MM.1S (cell line): ENCODE data around the gene FBXL7.

Experiments
- DNase-seq: peaks from one replicate; pipeline ENCODE4 v3.0.0-alpha.2; 2015
- H2AFZ ChIP-seq: fragments of 300-600 bp; sonication (generic); 2 replicates; pipeline ENCODE4 v1.6.0; 2016; ENCODE audit warnings: antibody characterized with exemption, low read length
- H3F3A ChIP-seq: fragments of 300-600 bp; sonication (generic); 2 replicates; pipeline ENCODE4 v1.6.1; 2016; ENCODE audit warnings: mild to moderate bottlenecking, antibody characterized with exemption, low read length, moderate library complexity, mixed read lengths; ENCODE audit not compliant: insufficient read depth
- H3K27ac ChIP-seq: fragments of 300-600 bp; sonication (generic); 2 replicates; pipeline ENCODE4 v1.5.1; 2016; ENCODE audit warnings: mild to moderate bottlenecking, low read length
- H3K27me3 ChIP-seq: fragments of 300-600 bp; sonication (generic); replicated peaks from 2 replicates; pipeline ENCODE4 v1.6.0; 2016; ENCODE audit warnings: low read length; ENCODE audit not compliant: insufficient read depth
- H3K36me3 ChIP-seq: fragments of 300-600 bp; sonication (generic); replicated peaks from 2 replicates; pipeline ENCODE4 v1.6.1; 2016; ENCODE audit warnings: mild to moderate bottlenecking, low read length, mixed read lengths; ENCODE audit not compliant: insufficient read depth
- H3K4me1 ChIP-seq: fragments of 300-600 bp; sonication (generic); 2 replicates; pipeline ENCODE4 v1.6.1; 2016; ENCODE audit warnings: low read length, mixed read lengths
- H3K4me2 ChIP-seq: fragments of 300-600 bp; sonication (generic); 2 replicates; pipeline ENCODE4 v1.6.0; 2016; ENCODE audit warnings: low read depth, low read length
- H3K4me3 ChIP-seq: fragments of 300-600 bp; sonication (generic); 2 replicates; pipeline ENCODE4 v1.5.1; 2016; ENCODE audit warnings: low read length, mixed read lengths
- H3K79me2 ChIP-seq: fragments of 300-600 bp; sonication (generic); 2 replicates; pipeline ENCODE4 v1.6.1; 2016; ENCODE audit warnings: mixed run types, low read length, mixed read lengths
- H3K9ac ChIP-seq: fragments of 300-600 bp; sonication (generic); 2 replicates; pipeline ENCODE4 v1.6.1; 2016; ENCODE audit warnings: low read length, mixed read lengths
- H3K9me2 ChIP-seq: fragments of 300-600 bp; sonication (generic); replicated peaks from 2 replicates; pipeline ENCODE4 v1.6.1; 2016; ENCODE audit warnings: mild to moderate bottlenecking, low read length, mixed read lengths; ENCODE audit not compliant: insufficient read depth
- H3K9me3 ChIP-seq: fragments of 300-600 bp; sonication (generic); replicated peaks from 2 replicates; pipeline ENCODE4 v1.6.1; 2016; ENCODE audit warnings: mild to moderate bottlenecking, low read length, mixed read lengths; ENCODE audit not compliant: insufficient read depth
- H4K20me1 ChIP-seq: fragments of 300-600 bp; sonication (generic); 2 replicates; pipeline ENCODE4 v1.6.1; 2016; ENCODE audit warnings: mild to moderate bottlenecking, low read length, moderate library complexity, mixed read lengths; ENCODE audit not compliant: insufficient read depth
- CTCF ChIP-seq: fragments of 300-600 bp; sonication (generic); IDR thresholded peaks from 2 replicates; pipeline ENCODE4 v1.5.1; 2016; ENCODE audit warnings: antibody characterized with exemption, low read length, mixed read lengths
- EZH2 ChIP-seq: fragments of 300-600 bp; sonication (generic); optimal IDR thresholded peaks from 2 replicates; pipeline ENCODE3; 2017; ENCODE audit warnings: low read depth, mild to moderate bottlenecking, antibody characterized with exemption, low read length, mixed read lengths
- EZH2phosphoT487 ChIP-seq: fragments of 300-600 bp; sonication (generic); IDR thresholded peaks from 2 replicates; pipeline ENCODE4 v1.6.1; 2018; ENCODE audit warnings: antibody characterized with exemption, low read length

The FBXL7 gene

DNA sequence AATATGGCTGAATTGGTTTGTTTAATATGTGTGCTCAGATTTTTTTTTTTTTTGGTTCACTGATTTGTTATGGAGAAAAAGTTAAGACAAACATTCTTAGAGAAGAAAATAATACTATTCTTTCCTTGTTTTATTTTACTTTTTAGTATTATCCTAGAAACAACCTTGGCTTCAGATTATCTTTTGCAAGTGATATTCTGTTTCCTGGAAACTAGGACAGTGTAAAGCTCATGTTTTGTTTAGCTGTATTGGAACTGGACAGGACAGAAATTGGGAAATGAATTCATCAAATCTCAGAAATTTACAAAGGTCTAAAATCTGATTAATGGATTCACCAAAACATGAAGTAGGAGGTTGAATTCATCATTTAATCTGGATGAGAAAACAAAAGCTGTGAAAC lies 130.5 kb downstream of the FBXL7 start:
- TF ChIP-seq EZH2phosphoT487 (no peak), EZH2 (no peak), CTCF (no peak)
- no peak overlapping the region for H3K9ac ChIP-seq
- no peaks in the 10 kb centered on the region for H3K9me3 ChIP-seq
- no peaks in the 10 kb centered on the region for H3K27me3 ChIP-seq
- peaks cover 26% of the 10 kb centered on the region; the same call in 1 of the 2 replicates for H3K79me2 ChIP-seq
- no peak overlapping the region for H2AFZ ChIP-seq
- H3K27ac ChIP-seq = no peak overlapping the region
- no peaks in the 10 kb centered on the region for H3K36me3 ChIP-seq
- no peak overlapping the region for H3K4me2 ChIP-seq
- H4K20me1 ChIP-seq = no peaks in the 10 kb centered on the region
- no peaks in the 10 kb centered on the region for H3F3A ChIP-seq
- no peak for DNase-seq
- H3K4me3 ChIP-seq = no peak overlapping the region
- H3K4me1 ChIP-seq = 0 out of 2 replicates have a peak, but pooled peaks cover 6% of the 10 kb centered on the region
- H3K9me2 ChIP-seq = no peaks in the 10 kb centered on the region

DNA sequence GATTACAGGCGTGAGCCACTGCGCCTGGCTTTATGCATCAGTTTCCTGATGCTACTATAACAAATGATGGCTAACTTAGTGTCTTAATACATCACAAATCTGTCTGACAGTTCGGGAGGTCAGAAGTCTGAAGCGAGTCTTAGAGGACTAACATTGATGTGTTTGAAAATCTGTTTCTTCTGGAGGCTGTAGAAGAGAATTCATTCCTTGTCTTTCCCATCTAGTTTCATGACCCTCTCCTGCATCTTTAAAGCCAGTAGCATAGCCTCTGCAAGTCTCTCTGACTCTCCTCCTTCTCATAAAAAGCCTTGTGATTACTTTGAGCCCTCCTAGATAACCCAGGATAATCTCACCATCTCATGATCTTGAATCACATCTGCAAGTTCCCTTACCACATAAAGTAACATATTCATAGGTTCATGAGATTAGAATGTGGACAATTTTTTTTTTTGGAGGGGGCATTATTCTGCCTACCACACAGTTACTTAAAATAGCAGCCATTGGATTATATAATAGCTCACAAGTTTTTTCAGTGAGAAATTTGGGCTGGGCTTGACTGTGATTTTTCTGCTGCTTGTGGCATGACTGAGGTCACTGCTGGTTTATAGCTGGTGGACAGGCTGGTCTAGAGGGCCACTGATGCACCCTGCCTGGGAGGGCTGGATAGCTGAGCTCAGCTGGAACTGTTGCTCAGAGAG lies 134.8 kb downstream of the FBXL7 start:
- Histone ChIP-seq H2AFZ (no peak overlapping the region), H3K27me3 (no peaks in the 10 kb centered on the region), H3F3A (no peaks in the 10 kb centered on the region), H3K4me3 (no peak overlapping the region), H3K4me1 (0 out of 2 replicates have a peak, but pooled peaks cover 6% of the 10 kb centered on the region), H3K9me3 (no peaks in the 10 kb centered on the region), H3K9me2 (no peaks in the 10 kb centered on the region), H3K79me2 (peaks cover 24% of the 10 kb centered on the region; the same call in 1 of the 2 replicates), H3K27ac (no peak overlapping the region), H4K20me1 (no peaks in the 10 kb centered on the region), H3K36me3 (no peaks in the 10 kb centered on the region), H3K9ac (no peak overlapping the region), H3K4me2 (no peak overlapping the region)
- TF ChIP-seq EZH2phosphoT487 (no peak), EZH2 (no peak), CTCF (no peak)
- no peak for DNase-seq

GRCh38 chr5:15635289-15635616 lies 135.3 kb downstream of the FBXL7 start:
- H3K4me3 ChIP-seq = no peak overlapping the region
- H4K20me1 ChIP-seq = no peaks in the 10 kb centered on the region
- no peaks in the 10 kb centered on the region for H3K9me3 ChIP-seq
- no peak overlapping the region for H3K27ac ChIP-seq
- H3K4me1 ChIP-seq = 0 out of 2 replicates have a peak, but pooled peaks cover under 1% of the 10 kb centered on the region
- peaks cover 24% of the 10 kb centered on the region for H3K79me2 ChIP-seq
- H3K4me2 ChIP-seq = no peak overlapping the region
- H3K36me3 ChIP-seq = no peaks in the 10 kb centered on the region
- no peak overlapping the region for H2AFZ ChIP-seq
- no peak for DNase-seq
- no peaks in the 10 kb centered on the region for H3K27me3 ChIP-seq
- no peaks in the 10 kb centered on the region for H3K9me2 ChIP-seq
- H3K9ac ChIP-seq = no peak overlapping the region
- no peaks in the 10 kb centered on the region for H3F3A ChIP-seq
- no peak for TF ChIP-seq CTCF
- no peak for TF ChIP-seq EZH2
- no peak for TF ChIP-seq EZH2phosphoT487
